Measurements from ENCODE around the gene MACROH2A2.
"Not testable (repeated sequence)": the region's sequence is repeated elsewhere in the genome, so short reads cannot be mapped to it uniquely, and the experiment has no call there.

Gene MACROH2A2

GRCh38 chr10:70052462-70053217, at the start of gene MACROH2A2:
Gene MACROH2A2 (plus strand): TSS chr10:70052846. CDS start chr10:70075659, 22,813 bp downstream.
- DNase-seq = no peak

DNA sequence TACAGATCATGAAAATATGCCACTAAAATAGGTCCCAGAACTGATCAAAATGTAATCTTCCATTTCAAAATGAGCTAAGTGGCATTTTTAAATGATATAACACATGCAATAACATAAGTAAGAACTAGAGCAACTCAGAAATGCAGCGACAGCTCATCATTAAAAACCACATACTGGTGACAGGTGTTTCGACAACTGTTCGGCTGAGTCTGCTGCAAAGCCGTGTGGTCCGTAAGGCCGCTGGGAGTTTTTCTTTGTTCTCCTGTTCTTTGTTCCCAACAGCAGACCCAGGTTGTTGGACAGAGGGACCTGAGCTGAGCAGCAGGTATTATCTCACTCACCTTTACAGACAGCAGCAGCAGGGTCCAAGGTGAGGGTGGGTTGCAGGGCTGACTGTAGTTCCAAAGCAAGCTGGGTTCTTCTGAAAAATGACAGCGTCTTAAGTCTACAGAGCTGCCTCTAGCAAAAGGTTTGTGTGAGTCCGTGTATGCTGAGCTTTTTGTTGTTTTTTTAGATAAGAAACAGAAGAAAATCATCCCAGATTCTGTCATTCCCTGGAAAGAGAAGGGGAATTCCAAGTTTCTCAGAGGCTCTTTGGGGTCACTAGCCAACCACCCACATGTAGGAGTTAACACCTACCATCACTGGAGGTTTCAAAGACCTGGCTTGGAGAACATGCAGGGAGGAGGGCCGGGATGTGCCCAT, 45.4 kb upstream of the MACROH2A2 start:
- no peak for DNase-seq

GRCh38 chr10:70031215-70031614, 21.4 kb upstream of the MACROH2A2 start:
- DNase-seq = no peak

DNA sequence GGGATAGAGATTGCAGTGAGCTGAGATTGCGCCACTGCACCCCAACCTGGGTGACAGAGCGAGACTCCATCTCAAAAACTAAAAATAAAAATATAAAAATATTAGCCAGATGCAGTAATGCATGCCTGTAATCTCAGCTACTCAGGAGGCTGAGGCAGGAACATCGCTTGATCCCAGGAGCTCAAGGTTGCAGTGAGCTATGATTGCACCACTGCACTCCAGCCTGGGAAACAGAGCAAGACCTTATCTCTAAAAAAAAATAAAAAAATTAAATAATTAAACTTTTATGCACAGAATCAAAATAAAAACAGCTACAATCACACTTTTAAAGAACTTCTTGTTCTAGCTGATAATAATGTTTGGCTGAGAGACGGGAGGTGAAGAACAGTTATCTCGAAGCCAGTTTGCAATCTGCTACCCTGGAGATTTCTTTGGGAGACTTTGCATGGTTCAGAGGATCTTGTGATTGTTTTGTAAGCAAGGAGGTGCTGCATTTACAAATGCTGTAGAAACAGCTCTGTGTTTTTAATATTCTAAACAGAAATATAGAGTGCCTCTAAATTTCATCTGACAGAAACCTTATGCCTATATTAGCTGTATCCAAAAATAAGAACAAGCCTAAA, 19.9 kb upstream of the MACROH2A2 start:
- no peak for DNase-seq

GRCh38 chr10:70034232-70034631, 18.4 kb upstream of the MACROH2A2 start:
- no peak for DNase-seq

- DNase-seq = no peak
Measured at GRCh38 chr10:70035531-70035930, 17.1 kb upstream of the MACROH2A2 start.

DNA sequence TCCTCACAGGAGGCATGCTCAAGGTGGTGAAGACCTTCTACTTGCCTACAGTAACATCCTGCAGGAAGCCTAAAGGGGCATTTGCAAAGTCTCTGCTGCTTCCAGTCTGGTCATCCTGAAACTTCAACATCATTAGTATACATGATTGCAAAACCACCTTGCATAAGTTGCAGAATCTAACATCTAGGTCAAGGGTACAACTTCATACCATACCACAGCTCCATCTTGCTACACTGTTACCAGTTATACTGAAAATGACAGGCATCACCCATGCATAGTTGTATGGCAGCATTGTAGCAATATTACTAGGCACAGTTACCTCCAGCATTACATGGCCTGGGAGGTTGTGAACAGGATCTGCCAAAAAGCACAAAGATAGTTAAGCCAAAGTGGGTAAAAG, 13.7 kb upstream of the MACROH2A2 start:
- DNase-seq = no peak

GRCh38 chr10:70041016-70041415, 11.6 kb upstream of the MACROH2A2 start:
- no peak for DNase-seq

- not testable (repeated sequence) for DNase-seq
Measured at GRCh38 chr10:70041739-70042138, 10.9 kb upstream of the MACROH2A2 start.

DNA sequence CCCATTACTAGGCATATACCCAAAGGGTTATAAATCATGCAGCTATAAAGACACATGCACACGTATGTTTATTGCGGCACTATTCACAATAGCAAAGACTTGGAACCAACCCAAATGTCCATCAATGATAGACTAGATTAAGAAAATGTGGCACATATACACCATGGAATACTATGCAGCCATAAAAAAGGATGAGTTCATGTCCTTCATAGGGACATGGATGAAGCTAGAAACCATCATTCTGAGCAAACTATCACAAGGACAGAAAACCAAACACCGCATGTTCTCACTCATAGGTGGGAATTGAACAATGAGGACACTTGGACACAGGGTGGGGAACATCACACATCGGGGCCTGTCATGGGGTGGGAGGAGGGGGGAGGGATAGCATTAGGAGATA, 5.6 kb upstream of the MACROH2A2 start:
- DNase-seq = not testable (repeated sequence)

DNA sequence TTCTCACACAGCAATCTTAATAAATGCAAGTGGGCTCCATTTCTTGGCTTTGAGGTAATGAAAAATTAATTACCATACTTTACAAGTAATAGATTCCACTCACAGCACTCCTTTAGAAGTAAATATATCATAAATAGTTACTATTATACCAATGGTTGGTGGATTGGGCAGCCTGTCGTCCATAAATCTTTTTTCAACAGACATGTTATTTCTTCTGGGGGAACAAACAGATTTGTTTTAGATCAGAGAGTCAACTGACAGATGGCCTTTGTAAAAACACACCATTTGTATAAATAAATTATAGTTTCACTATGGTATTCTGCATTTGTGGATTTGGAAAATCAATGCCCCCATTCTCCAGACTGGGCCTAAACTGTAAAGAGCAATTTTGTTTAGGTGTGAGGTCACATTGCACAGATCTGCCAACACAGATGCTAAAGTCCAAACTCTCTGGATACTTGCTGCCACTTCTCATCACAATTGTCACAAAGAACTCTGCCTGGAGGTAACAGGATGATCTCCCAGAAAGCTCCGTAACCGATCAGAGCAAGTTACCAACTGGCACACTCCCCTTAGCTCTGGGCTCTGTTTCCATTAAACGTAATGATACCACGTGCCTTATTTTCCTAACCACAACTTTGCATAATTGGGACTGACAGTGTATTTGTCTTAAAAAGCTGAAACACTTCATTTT, 4.5 kb upstream of the MACROH2A2 start:
- no peak for DNase-seq

DNA sequence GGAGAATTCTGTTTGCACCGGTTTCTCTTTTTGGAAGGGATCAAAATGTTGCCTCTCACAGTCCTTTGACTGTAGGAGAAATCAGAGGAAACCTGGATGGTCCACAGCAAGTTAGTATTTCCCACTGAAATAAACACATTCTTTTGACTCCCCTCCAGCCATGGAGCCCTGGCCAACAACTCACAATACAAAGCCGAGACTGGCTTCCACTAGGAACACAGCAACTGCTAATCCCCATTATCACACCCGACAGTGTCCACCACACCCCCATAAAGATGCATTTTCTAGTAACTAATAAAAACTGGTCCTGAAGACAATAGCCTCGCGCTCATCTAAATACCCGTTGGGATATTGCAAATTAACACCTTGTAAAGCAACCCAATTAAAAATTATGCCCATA, 798 bp upstream of the MACROH2A2 start:
- no peak for DNase-seq

- DNase-seq = no peak
Measured at GRCh38 chr10:70053218-70053840, 683 bp downstream of the MACROH2A2 start.

GRCh38 chr10:70053841-70054288, 1.2 kb downstream of the MACROH2A2 start:
- DNase-seq = no peak

DNA sequence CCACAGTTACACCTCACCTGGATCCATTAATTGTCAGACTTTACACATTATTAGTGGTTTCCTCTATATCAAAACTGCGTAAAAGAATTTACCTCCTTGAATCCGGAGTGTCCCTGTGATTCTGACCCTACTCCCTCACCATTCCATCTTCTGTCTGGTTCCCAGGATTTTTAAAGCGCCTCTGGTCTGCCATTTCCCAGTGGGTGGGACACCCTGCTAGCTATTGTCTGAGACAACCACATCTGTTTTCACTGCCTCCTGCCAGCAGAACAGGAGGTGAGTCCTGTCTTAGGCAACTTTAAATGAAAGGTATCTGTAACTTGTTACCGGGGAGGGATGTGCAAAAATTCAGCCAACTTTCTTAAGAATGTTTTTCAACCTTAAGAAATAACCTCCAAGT, 2.3 kb downstream of the MACROH2A2 start:
- no peak for DNase-seq

DNA sequence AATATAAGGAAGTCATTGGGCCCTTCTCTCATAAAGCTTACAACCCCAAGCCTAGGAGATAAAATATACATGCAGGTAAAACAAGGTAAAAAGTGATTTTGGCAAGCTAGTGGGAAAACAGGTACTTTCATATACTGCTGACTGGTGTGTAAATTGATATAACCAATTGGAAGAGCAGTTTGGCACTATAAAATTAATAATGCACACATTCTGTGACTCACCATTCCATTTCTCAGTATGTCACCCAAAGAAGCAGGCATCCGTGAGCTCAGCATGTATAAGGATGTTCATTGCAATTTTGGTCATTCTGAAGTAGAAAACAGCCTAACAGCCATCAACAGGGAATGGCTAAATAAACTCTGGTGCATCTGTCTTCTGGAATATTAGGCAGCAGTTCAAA, 2.9 kb downstream of the MACROH2A2 start:
- DNase-seq = no peak

DNA sequence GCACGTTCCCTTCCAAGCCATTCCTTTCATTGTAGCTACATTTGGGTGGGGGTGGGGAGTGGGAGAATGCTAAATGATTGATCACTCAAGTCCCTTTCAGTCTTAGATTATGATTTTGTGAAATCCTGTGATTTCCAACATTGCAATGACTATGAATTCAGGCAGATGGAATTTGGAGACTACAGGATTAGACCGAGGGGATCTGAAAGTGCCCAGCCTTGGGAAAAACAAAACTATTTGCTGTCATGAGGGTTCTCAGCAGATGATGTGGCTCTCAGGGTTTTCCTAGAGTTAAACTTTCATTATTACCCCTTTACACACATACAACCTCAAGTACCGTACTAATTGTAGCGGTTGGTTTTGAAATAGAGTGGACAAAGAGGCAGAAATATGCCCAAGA, 4.7 kb downstream of the MACROH2A2 start:
- DNase-seq = no peak

DNA sequence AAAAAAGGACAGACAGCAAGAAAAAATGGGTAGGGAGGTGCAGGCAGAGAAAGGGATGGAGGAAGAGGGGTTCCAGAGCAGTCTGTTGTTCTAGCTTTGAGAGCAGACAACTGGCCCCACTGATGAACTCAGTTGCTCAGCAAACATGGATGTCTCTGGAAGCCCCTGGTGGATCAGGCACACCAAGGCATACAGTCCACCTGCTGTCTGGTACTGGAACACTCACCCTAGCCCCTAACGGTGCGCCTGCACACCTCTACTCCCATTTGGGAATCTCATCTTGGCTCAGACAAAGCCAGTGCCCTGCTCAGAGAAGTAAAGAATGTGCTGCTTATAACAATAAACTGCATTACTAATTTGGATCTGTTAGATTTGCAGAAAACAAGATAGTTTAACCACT, 7.7 kb downstream of the MACROH2A2 start:
- DNase-seq = no peak

DNA sequence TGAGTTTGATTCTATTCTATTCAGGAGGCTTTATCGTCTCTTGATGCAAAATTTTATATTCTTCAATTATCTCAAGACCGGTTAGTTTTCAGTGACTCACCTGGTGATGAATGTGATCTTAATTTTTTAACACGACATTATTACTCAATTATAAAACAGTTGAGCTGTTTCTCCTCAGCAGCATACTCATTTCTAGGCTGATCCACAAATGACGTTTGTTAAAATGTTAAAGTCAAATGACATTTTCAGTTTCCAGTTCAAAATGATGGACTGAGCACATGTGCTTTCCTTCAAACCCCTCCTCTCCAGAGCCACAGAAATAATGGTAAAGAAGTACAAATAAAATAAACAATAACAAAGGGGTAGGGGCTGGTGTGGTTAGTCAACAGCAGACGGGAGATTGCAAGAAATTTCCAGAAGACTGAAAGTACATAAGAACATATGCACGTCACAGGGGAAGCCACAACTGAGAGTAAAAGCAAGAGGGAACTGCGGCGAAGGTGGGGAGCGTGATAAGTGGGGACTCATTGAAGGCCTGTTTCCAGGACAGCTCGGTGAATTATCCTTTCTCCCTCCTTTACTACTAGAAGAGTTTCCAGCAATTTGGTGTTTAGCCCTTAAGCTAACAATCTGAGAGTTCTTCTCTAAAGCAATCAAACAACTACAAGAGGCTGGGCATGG, 10.9 kb downstream of the MACROH2A2 start:
- no peak for DNase-seq

DNA sequence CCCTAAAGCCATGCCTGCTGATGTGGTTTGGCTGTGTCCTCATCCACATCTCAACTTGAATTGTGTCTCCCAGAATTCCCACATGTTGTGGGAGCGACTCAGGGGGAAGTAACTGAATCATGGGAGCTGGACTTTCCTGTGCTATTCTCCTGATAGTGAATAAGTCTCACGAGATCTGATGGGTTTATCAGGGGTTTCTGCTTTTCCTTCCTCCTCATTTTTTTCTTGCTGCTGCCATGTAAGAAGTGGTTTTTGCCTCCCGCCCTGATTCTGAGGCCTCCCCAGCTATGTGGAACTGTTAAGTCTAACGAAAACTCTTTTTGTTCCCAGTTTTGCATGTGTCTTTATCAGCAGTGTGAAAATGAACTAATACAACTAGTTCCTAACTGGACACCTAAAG, 11.8 kb downstream of the MACROH2A2 start:
- DNase-seq = no peak

GRCh38 chr10:70066190-70066589, 13.5 kb downstream of the MACROH2A2 start:
- no peak for DNase-seq

- DNase-seq = no peak
Measured at GRCh38 chr10:70067586-70067985, 14.9 kb downstream of the MACROH2A2 start.

All from RPMI8226 (cell line).